Measurements from ENCODE around the gene PPP3CA. TPM values are rescaled to one million over a fixed set of nuclear protein-coding genes. Genes with fewer than 3 reads are reported as not detected.

Gene PPP3CA
- total RNA-seq, 4 donors from 2014 or later, result 28.7 to 51.7 (median 39.0) TPM

DNA sequence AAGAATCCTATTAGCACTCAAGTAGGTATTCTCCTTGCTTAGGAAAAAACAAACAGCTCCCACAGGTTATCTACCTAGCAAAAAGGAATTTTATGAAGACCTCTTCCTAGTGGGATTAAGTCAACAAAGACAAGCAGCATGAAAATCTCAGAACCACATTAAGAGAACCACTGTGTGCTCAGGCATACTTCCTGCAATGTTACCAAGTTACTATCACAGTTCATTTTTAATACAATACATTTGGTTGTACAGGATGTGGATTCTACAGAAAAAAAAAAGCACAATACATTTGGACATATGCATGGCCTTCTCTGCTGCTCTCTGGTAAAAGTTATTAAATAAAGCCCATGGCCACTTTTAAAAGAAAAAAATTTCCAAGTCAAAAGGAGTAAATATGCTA lies 193.7 kb downstream of the PPP3CA start:
- TF ChIP-seq, protein P1, sequence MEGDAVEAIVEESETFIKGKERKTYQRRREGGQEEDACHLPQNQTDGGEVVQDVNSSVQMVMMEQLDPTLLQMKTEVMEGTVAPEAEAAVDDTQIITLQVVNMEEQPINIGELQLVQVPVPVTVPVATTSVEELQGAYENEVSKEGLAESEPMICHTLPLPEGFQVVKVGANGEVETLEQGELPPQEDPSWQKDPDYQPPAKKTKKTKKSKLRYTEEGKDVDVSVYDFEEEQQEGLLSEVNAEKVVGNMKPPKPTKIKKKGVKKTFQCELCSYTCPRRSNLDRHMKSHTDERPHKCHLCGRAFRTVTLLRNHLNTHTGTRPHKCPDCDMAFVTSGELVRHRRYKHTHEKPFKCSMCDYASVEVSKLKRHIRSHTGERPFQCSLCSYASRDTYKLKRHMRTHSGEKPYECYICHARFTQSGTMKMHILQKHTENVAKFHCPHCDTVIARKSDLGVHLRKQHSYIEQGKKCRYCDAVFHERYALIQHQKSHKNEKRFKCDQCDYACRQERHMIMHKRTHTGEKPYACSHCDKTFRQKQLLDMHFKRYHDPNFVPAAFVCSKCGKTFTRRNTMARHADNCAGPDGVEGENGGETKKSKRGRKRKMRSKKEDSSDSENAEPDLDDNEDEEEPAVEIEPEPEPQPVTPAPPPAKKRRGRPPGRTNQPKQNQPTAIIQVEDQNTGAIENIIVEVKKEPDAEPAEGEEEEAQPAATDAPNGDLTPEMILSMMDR (IDR thresholded peaks at IDR 0.05), result no peak
- no peak for TF ChIP-seq EP300 (IDR thresholded peaks at IDR 0.05)
- no peak for TF ChIP-seq POLR2A (IDR thresholded peaks at IDR 0.05)
- TF ChIP-seq POLR2AphosphoS5 (IDR thresholded peaks at IDR 0.05), result no peak
- no peak overlapping the region for H3K4me3 ChIP-seq
- H3K27ac ChIP-seq, result no peak overlapping the region
- no peaks in the 10 kb centered on the region for H3K27me3 ChIP-seq
- no peak for DNase-seq (ENCODE audit: low spot score in 2 of 2)
- no peaks in the 10 kb centered on the region for H3K9me3 ChIP-seq
- H3K4me1 ChIP-seq, result peaks cover 32% of the 10 kb centered on the region
- no peaks in the 10 kb centered on the region for H3K36me3 ChIP-seq

DNA sequence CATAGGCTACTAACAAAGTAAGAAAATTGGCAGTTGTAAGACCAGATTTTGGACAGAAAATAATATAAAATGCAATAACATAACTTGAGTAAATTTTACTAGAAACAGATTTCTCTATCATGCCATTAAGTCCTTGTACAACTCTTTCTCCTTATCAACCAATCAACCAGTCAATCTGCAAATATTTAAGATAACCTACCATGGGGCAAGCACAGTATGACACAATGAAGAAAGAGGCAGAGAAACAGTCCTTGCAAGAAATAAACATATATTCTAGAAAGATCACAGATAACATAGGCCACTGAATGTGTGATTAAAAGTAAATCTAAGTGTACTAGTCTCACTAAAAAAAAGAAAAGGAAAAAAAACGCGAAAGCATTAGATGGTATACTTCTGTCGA lies 194.8 kb downstream of the PPP3CA start:
- no peak overlapping the region for H3K4me3 ChIP-seq
- no peak overlapping the region for H3K27ac ChIP-seq
- TF ChIP-seq, protein P1 (IDR thresholded peaks at IDR 0.05), result no peak
- TF ChIP-seq EP300 (IDR thresholded peaks at IDR 0.05) (no peak), POLR2AphosphoS5 (IDR thresholded peaks at IDR 0.05) (no peak), POLR2A (IDR thresholded peaks at IDR 0.05) (no peak)
- H3K27me3 ChIP-seq, result no peaks in the 10 kb centered on the region
- H3K9me3 ChIP-seq, result no peaks in the 10 kb centered on the region
- 95% methylated on average over 3 of the region's 3 CpGs for WGBS
- H3K4me1 ChIP-seq, result peaks cover 25% of the 10 kb centered on the region
- no peak for DNase-seq (ENCODE audit: low spot score in 2 of 2)
- H3K36me3 ChIP-seq, result no peaks in the 10 kb centered on the region

DNA sequence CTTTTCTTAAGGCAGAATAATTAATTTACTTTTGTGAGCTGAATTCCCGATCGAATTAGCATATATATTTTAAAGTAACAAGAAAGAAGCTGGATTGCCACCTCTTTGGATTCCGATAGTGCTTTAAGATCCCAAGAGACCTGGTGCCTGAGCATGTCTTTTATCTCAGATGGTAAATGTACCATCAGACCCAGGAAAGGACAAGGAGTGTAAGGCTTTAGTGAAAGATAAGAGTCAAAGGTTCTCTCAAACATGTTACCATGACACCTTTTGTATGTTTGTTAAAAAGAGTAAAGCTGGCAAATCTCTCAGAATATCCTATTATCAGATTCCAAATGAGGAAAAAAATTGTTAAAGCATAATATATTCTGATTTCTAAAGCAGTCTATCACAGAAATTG lies 198.8 kb downstream of the PPP3CA start:
- peaks cover 2% of the 10 kb centered on the region for H3K4me1 ChIP-seq
- H3K9me3 ChIP-seq, result no peaks in the 10 kb centered on the region
- no peaks in the 10 kb centered on the region for H3K27me3 ChIP-seq
- H3K36me3 ChIP-seq, result no peaks in the 10 kb centered on the region
- 73% methylated on average over 3 of the region's 3 CpGs for WGBS
- no peak for TF ChIP-seq POLR2A (IDR thresholded peaks at IDR 0.05)
- TF ChIP-seq, protein P1 (IDR thresholded peaks at IDR 0.05), result no peak
- TF ChIP-seq POLR2AphosphoS5 (IDR thresholded peaks at IDR 0.05), result no peak
- TF ChIP-seq EP300 (IDR thresholded peaks at IDR 0.05), result no peak
- no peak overlapping the region for H3K4me3 ChIP-seq
- DNase-seq (ENCODE audit: low spot score in 2 of 2), result no peak
- no peak overlapping the region for H3K27ac ChIP-seq

DNA sequence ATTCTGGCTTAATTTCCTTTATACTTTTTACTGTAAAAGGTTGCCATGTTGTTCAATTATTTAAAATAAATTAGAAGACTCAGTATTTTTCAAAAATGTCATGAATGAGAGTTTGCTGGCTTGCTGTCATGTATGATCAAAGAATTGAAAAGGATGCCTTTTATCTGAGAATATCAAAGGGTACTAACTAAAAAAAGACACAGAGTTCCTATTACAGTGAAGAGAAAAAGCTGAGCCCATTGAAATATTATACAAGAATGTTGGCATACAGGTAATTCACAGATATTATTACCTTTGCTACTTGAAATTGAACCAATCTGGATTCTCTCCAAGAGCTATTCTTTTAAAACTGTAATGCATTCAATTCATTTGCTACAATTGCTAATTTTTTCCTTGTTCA lies 200.0 kb downstream of the PPP3CA start:
- no peak for DNase-seq (ENCODE audit: low spot score in 2 of 2)
- no peaks in the 10 kb centered on the region for H3K9me3 ChIP-seq
- no peak overlapping the region for H3K27ac ChIP-seq
- TF ChIP-seq POLR2A (IDR thresholded peaks at IDR 0.05) (no peak), EP300 (IDR thresholded peaks at IDR 0.05) (no peak), POLR2AphosphoS5 (IDR thresholded peaks at IDR 0.05) (no peak)
- TF ChIP-seq, protein P1 (IDR thresholded peaks at IDR 0.05), result no peak
- H3K4me3 ChIP-seq, result no peak overlapping the region
- H3K4me1 ChIP-seq, result peaks cover 2% of the 10 kb centered on the region
- no peaks in the 10 kb centered on the region for H3K27me3 ChIP-seq
- no peaks in the 10 kb centered on the region for H3K36me3 ChIP-seq

DNA sequence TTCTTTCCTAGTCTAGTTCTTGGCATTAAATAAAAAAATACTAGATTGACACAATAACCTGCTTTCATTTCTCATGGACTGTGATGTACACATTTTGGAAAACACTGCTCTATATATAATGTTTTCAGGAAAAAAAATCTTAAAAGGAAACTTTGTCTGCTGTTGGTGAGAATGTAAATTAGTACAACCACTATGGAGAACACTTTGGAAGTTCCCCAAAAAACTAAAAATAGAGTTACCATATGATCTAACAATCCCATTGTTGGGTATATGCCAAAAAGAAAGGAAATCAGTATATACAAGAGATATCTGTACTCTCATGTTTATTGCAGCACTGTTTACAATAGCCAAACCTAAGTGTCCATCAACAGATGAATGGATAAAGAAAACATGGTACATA lies 202.3 kb downstream of the PPP3CA start:
- Histone ChIP-seq H3K9me3 (no peaks in the 10 kb centered on the region), H3K4me3 (no peak overlapping the region), H3K27me3 (no peaks in the 10 kb centered on the region), H3K4me1 (peaks cover 11% of the 10 kb centered on the region), H3K27ac (no peak overlapping the region), H3K36me3 (no peaks in the 10 kb centered on the region)
- no peak for DNase-seq (ENCODE audit: low spot score in 2 of 2)
- TF ChIP-seq, protein P1 (IDR thresholded peaks at IDR 0.05), result no peak
- no peak for TF ChIP-seq EP300 (IDR thresholded peaks at IDR 0.05)
- TF ChIP-seq POLR2AphosphoS5 (IDR thresholded peaks at IDR 0.05), result no peak
- TF ChIP-seq POLR2A (IDR thresholded peaks at IDR 0.05), result no peak
